Urinary bladder (tissue), 4 donors: ENCODE measurements around the gene CCND3. TPM values are rescaled to one million over a fixed set of nuclear protein-coding genes. Genes with fewer than 3 reads are reported as not detected.

ENCODE experiments used
- DNase-seq: peaks from one replicate; pipeline ENCODE4 v3.0.0-alpha.2; 2015; ENCODE audit errors: extremely low spot score
- H3K27ac ChIP-seq: one replicate; pipeline ENCODE4 v1.5.1; 2013; ENCODE audit warnings: low read depth, mild to moderate bottlenecking, moderate library complexity
- H3K36me3 ChIP-seq: one replicate; pipeline ENCODE4 v1.6.1; 2013; ENCODE audit warnings: mild to moderate bottlenecking, moderate library complexity; ENCODE audit not compliant: insufficient read depth
- H3K4me1 ChIP-seq: one replicate; pipeline ENCODE4 v1.6.1; 2013; ENCODE audit warnings: mild to moderate bottlenecking, moderate library complexity; ENCODE audit not compliant: insufficient read depth
- H3K4me3 ChIP-seq: one replicate; pipeline ENCODE4 v1.5.1; 2013; ENCODE audit warnings: low read depth, low read length
- WGBS: extraction: QIAGEN DNeasy Blood & Tissue Kit; methylation state at CpG from one replicate; pipeline ENCODE4 v1.1.7; 2013; 5-methylcytosine and 5-hydroxymethylcytosine counted together
- polyA plus RNA-seq: library from polyadenylated mRNA; stranded (reverse); fragments of 200-250 nt; gene quantifications from one replicate; pipeline ENCODE4 v1.2.3, GENCODE V29; 2013
- total RNA-seq: library from RNA; depleted of rRNA; stranded (reverse); fragments of >200 nt; gene quantifications from one replicate; pipeline ENCODE4 v1.2.3, GENCODE V29; 2014
- donor health status: healthy with polysubstance abuse.
- donor health status: healthy.

Gene CCND3
- total and polyA plus RNA-seq, 2 donors, result 18.1 to 98.9 TPM

GRCh38 chr6:41927253-41927652 lies 14.4 kb downstream of the CCND3 start:
- no peak for DNase-seq
- Histone ChIP-seq H3K4me3 (no peak overlapping the region), H3K4me1 (peaks cover 6% of the 10 kb centered on the region), H3K27ac (no peak overlapping the region), H3K36me3 (peaks cover 3% of the 10 kb centered on the region)
- WGBS, result 94% methylated on average over 6 of the region's 6 CpGs

- Histone ChIP-seq H3K4me3 (peak overlapping the region; percentile 83), H3K4me1 (peaks cover 4% of the 10 kb centered on the region), H3K36me3 (no peaks in the 10 kb centered on the region), H3K27ac (no peak overlapping the region)
- WGBS, result 6% methylated on average over 7 of the region's 7 CpGs
- DNase-seq, result no peak
These were observed 19.5 kb downstream of the CCND3 start for GRCh38 chr6:41922154-41922553.

- H3K4me3 ChIP-seq, result peak overlapping the region; percentile 83
- no peaks in the 10 kb centered on the region for H3K36me3 ChIP-seq
- DNase-seq, result no peak
- under 1% methylated on average over 20 of the region's 20 CpGs for WGBS
- no peak overlapping the region for H3K27ac ChIP-seq
- H3K4me1 ChIP-seq, result peaks cover 4% of the 10 kb centered on the region
These were observed 20.0 kb downstream of the CCND3 start for GRCh38 chr6:41921712-41921998.

GRCh38 chr6:41920921-41921711 lies 20.5 kb downstream of the CCND3 start, which contains the start of the genes BYSL and MED20:
Gene BYSL (plus strand): TSS chr6:41921499. CDS start chr6:41921563, 64 bp downstream.
Gene MED20 (minus strand): TSS chr6:41921139. CDS start chr6:41921018, 121 bp downstream.
- peaks cover 4% of the 10 kb centered on the region for H3K4me1 ChIP-seq

GRCh38 chr6:41917528-41917927 lies 24.1 kb downstream of the CCND3 start:
- WGBS, result 62% methylated on average over 4 of the region's 4 CpGs
- Histone ChIP-seq H3K36me3 (no peaks in the 10 kb centered on the region), H3K4me1 (peaks cover 2% of the 10 kb centered on the region)

More at GRCh38 chr6:41920921-41921711, 20.5 kb downstream of the CCND3 start, which contains the start of the genes BYSL and MED20:
- WGBS, result under 1% methylated on average over 55 of the region's 55 CpGs
- Histone ChIP-seq H3K36me3 (no peaks in the 10 kb centered on the region), H3K4me3 (peak within 1 kb of the TSS; percentile 83), H3K27ac (peak within 1 kb of the TSS; percentile 93)
- DNase-seq, result peak; percentile 94

GRCh38 chr6:41914869-41915530 lies 26.6 kb downstream of the CCND3 start:
- no peak overlapping the region for H3K4me3 ChIP-seq
- no peaks in the 10 kb centered on the region for H3K4me1 ChIP-seq
- no peak for DNase-seq
- no peak overlapping the region for H3K27ac ChIP-seq
- H3K36me3 ChIP-seq, result no peaks in the 10 kb centered on the region
- 97% methylated on average over 4 of the region's 4 CpGs for WGBS

More at GRCh38 chr6:41917528-41917927, 24.1 kb downstream of the CCND3 start:
- no peak overlapping the region for H3K27ac ChIP-seq
- no peak for DNase-seq
- no peak overlapping the region for H3K4me3 ChIP-seq

- no peaks in the 10 kb centered on the region for H3K36me3 ChIP-seq
- no peak overlapping the region for H3K4me3 ChIP-seq
- H3K4me1 ChIP-seq, result no peaks in the 10 kb centered on the region
- no peak for DNase-seq
- WGBS, result 88% methylated on average over 2 of the region's 2 CpGs
- H3K27ac ChIP-seq, result no peak overlapping the region
These were observed 27.3 kb downstream of the CCND3 start for GRCh38 chr6:41914343-41914742.

- Histone ChIP-seq H3K4me3 (no peak overlapping the region), H3K36me3 (peaks cover 2% of the 10 kb centered on the region), H3K27ac (no peak overlapping the region), H3K4me1 (no peaks in the 10 kb centered on the region)
- 94% methylated on average over 1 of the region's 1 CpG for WGBS
- DNase-seq, result no peak
These were observed 31.9 kb downstream of the CCND3 start for GRCh38 chr6:41909727-41910126.

- WGBS, result 92% methylated on average over 1 of the region's 1 CpG
- no peak for DNase-seq
These were observed 39.6 kb downstream of the CCND3 start for GRCh38 chr6:41901882-41902519.

GRCh38 chr6:41900861-41901260 lies 40.7 kb downstream of the CCND3 start:
- H3K36me3 ChIP-seq, result no peaks in the 10 kb centered on the region

More at GRCh38 chr6:41901882-41902519, 39.6 kb downstream of the CCND3 start:
- no peak overlapping the region for H3K4me3 ChIP-seq
- no peaks in the 10 kb centered on the region for H3K4me1 ChIP-seq
- H3K36me3 ChIP-seq, result peaks cover 1% of the 10 kb centered on the region
- no peak overlapping the region for H3K27ac ChIP-seq

GRCh38 chr6:41896281-41896680 lies 45.3 kb downstream of the CCND3 start:
- H3K27ac ChIP-seq, result no peak overlapping the region

More at GRCh38 chr6:41900861-41901260, 40.7 kb downstream of the CCND3 start:
- Histone ChIP-seq H3K4me1 (no peaks in the 10 kb centered on the region), H3K27ac (no peak overlapping the region), H3K4me3 (no peak overlapping the region)
- no peak for DNase-seq
- WGBS, result 86% methylated on average over 1 of the region's 1 CpG

GRCh38 chr6:41895300-41896233 lies 46.0 kb downstream of the CCND3 start, which contains the start of gene USP49:
Gene USP49 (minus strand): TSS chr6:41895375. CDS start chr6:41806983, 88,392 bp downstream.
- Histone ChIP-seq H3K27ac (peak within 1 kb of the TSS; percentile 72), H3K36me3 (no peaks in the 10 kb centered on the region), H3K4me1 (peaks cover 2% of the 10 kb centered on the region), H3K4me3 (peak within 1 kb of the TSS; percentile 94)
- WGBS, result under 1% methylated on average over 55 of the region's 55 CpGs
- DNase-seq, result peak; percentile 68

More at GRCh38 chr6:41896281-41896680, 45.3 kb downstream of the CCND3 start:
- Histone ChIP-seq H3K36me3 (no peaks in the 10 kb centered on the region), H3K4me3 (no peak overlapping the region), H3K4me1 (peaks cover 2% of the 10 kb centered on the region)
- DNase-seq, result no peak
- WGBS, result 51% methylated on average over 3 of the region's 3 CpGs
